AG04449 (cell line): ENCODE results near the gene SLC19A3.

Experiments used
- CTCF ChIA-PET: fragments of 350-600 bp; formaldehyde crosslinking; extraction: SDS; loops from one replicate; lab custom pipeline; 2021; ENCODE audit warnings: antibody characterized with exemption; lab: Yijun Ruan, JAX
- POLR2A ChIA-PET: fragments of 400-600, 350-600 bp; formaldehyde crosslinking; extraction: SDS; loops from one replicate; lab custom pipeline; 2020; ENCODE audit warnings: antibody characterized with exemption, inconsistent platforms; lab: Yijun Ruan, JAX
- DNase-seq: peaks from one replicate; pipeline ENCODE4 v3.0.0-alpha.2; 2010; ENCODE audit warnings: low read depth, low spot score
- H3K4me3 ChIP-seq: 2 replicates; pipeline ENCODE4 v1.5.1; 2011; ENCODE audit warnings: low read depth, mild to moderate bottlenecking, control low read depth, low read length
- TF ChIP-seq, protein P1 (sequence below): IDR thresholded peaks from one replicate; pipeline ENCODE4 v1.5.1; 2011; ENCODE audit warnings: mild to moderate bottlenecking, moderate library complexity, low read length, control low read depth, inconsistent platforms; ENCODE audit not compliant: insufficient read depth; ENCODE audit errors: missing control alignments

SLC19A3 gene

DNA sequence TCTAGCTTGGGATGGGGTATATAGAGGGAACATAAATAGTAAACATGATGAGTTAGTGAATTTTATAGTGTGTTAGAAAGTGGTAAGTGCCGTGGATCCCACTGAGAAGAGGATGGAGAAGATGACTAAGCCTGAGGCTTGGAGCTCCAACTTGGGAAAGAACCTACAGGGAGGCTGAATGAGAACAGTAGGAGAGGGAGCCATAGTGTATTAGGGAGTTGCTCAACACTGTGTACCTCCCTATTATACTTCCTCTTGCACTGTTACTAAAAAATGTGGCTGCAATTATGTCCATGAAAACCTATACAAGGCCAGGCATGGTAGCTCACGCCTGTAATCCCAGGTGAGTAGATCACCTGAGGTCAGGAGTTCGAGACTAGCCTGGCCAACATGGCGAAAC, 2.9 kb upstream of the SLC19A3 start:
- TF ChIP-seq, protein P1, sequence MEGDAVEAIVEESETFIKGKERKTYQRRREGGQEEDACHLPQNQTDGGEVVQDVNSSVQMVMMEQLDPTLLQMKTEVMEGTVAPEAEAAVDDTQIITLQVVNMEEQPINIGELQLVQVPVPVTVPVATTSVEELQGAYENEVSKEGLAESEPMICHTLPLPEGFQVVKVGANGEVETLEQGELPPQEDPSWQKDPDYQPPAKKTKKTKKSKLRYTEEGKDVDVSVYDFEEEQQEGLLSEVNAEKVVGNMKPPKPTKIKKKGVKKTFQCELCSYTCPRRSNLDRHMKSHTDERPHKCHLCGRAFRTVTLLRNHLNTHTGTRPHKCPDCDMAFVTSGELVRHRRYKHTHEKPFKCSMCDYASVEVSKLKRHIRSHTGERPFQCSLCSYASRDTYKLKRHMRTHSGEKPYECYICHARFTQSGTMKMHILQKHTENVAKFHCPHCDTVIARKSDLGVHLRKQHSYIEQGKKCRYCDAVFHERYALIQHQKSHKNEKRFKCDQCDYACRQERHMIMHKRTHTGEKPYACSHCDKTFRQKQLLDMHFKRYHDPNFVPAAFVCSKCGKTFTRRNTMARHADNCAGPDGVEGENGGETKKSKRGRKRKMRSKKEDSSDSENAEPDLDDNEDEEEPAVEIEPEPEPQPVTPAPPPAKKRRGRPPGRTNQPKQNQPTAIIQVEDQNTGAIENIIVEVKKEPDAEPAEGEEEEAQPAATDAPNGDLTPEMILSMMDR, result no peak
- H3K4me3 ChIP-seq, result no peak overlapping the region
- ChIA-PET POLR2A (no interaction called here), CTCF (no interaction called here)
- no peak for DNase-seq

DNA sequence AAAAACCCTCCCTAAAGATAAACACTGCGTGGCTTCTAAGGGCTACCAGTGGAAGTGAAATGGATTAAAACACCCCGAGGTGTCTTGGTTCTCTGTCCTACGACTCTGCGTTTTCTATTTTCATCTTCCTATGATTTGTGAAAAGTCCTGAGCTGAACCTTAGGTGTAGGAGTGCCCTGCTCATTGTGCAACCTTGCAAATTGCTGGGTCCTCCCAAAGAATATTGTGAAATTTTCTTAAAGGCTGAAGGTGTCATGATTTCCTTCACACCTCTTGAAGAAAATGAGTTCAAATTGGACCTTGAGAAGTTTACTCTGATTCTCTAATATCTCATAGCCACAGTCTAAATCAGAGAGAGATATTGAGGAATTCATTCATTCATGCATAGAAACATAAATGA, 1.8 kb upstream of the SLC19A3 start:
- POLR2A ChIA-PET, result no interaction called here
- DNase-seq, result no peak
- TF ChIP-seq, protein P1, result no peak
- H3K4me3 ChIP-seq, result no peak overlapping the region
- CTCF ChIA-PET, result no interaction called here

DNA sequence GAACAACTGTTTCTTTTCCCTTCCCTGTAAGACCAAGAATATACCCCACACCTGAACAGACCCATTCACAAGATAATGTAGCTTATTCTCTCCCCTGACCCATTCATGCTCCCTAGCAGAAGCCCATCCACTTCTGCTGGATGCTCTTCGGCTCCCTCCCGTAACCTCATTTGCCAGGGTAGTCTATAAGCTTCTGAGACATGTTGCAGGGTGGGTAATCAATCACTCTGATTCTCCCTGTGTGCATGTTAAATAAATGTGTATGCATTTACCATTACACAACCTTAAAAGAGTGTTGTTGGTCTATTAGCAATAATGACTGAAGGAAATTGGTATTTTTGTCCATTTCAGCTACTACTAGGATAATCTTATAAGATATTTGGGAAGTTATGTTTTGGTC, 1.3 kb downstream of the SLC19A3 start:
- ChIA-PET CTCF (no interaction called here), POLR2A (no interaction called here)
- no peak for DNase-seq

DNA sequence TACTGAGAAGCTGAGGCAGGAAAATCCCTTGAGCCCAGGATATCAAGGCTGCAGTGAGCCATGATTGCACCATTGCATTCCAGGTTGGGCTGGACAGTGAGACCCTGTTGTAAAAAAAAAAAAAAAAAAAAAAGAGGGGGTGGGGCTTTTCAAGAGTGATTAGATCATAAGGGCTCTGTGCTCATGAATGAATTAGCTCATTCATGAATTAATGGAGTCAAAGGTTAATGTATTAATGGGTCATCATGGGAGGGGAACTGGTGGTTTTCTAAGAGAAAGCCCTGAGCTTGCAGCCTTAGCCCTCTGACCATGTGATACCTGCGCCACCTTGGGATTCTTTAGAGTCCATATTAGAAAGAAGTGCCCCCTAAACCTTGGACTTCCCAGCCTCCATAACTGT, 4.5 kb downstream of the SLC19A3 start:
- DNase-seq, result no peak
- H3K4me3 ChIP-seq, result no peak overlapping the region
- TF ChIP-seq, protein P1, result no peak
- POLR2A ChIA-PET, result no interaction called here
- CTCF ChIA-PET, result no interaction called here

More for the DNA sequence above, 1.3 kb downstream of the SLC19A3 start:
- H3K4me3 ChIP-seq, result no peak overlapping the region
- TF ChIP-seq, protein P1, result no peak

DNA sequence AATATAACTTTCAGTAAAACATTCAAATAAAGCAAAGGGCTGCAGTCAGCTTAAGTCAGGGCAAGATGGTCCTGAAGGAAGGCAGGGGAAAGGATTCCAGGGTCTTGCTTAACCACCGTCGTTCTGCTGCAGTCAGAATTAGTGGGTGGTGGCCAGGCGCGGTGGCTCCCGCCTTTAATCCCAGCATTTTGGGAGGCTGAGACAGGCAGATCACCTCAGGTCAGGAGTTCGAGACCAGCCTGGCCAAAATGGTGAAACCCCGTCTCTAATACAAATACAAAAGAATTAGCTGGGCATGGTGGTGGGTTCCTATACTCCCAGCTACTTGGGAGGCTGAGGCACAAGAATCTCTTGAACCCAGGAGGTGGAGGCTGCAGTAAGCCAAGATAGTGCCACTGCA, 6.8 kb downstream of the SLC19A3 start:
- no peak for DNase-seq
- TF ChIP-seq, protein P1, result no peak
- no peak overlapping the region for H3K4me3 ChIP-seq
- POLR2A ChIA-PET, result no interaction called here
- CTCF ChIA-PET, result interaction anchor here (0.5 kb wide), 1 partner anchor 301 kb away, joined by 5 read pairs; no protein-coding TSS in a partner anchor

DNA sequence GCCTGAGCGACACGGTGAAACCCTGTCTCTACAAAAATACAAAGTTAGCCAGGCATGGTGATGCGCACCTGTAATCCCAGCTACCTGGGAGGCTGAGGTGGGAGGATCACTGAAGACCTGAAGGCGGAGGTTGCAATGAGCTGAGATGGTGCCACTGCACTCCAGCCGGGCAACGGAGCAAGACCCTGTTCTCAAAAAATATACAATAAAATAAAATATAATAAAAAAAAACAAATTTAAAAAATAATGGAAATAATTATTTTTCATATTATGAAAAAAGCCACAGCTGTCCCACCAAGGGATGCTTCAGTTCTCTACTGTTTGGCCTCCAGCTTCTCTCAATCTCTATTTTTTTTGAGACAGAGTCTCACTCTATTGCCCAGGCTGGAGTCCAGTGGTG, 10.4 kb downstream of the SLC19A3 start:
- ChIA-PET POLR2A (no interaction called here), CTCF (no interaction called here)
- H3K4me3 ChIP-seq, result no peak overlapping the region
- no peak for DNase-seq
- TF ChIP-seq, protein P1, result no peak
